Endothelial cell of umbilical vein (primary cell): ENCODE data around the gene EFNA2. TPM values are rescaled to one million over a fixed set of nuclear protein-coding genes. Genes with fewer than 3 reads are reported as not detected.

Source experiments
- BruUV-seq: library from RNA; stranded (reverse); fragments of 400-500 nt; replicated peaks from 2 replicates; lab custom pipeline; 2021; lab: Mats Ljungman, UMichigan
- CTCF ChIA-PET: fragments of 300-600, 350-600 bp; sonication (Branson Sonifier 250); formaldehyde crosslinking; loops from one replicate; lab custom pipeline; 2021; ENCODE audit warnings: antibody characterized with exemption, inconsistent platforms; lab: Charles Lee
- POLR2A ChIA-PET: fragments of 300-600, 350-600 bp; sonication (Branson Sonifier 250); formaldehyde crosslinking; loops from one replicate; lab custom pipeline; 2021; ENCODE audit warnings: antibody characterized with exemption, inconsistent platforms; lab: Charles Lee
- DNase-seq: peaks from one replicate; pipeline ENCODE4 v3.0.0-alpha.2; 2011; ENCODE audit warnings: low read depth, low spot score
- FAIRE-seq: peaks from 2 replicates; lab custom pipeline; 2011; peaks lifted over from hg19 to GRCh38; lab: Jason Lieb, UNC
- H2AFZ ChIP-seq: 2 replicates; pipeline ENCODE4 v1.6.0; 2012; ENCODE audit warnings: low read depth, low read length, control low read depth, inconsistent platforms
- H3K27ac ChIP-seq: 2 replicates; pipeline ENCODE4 v1.5.1; 2011; ENCODE audit warnings: low read depth, mild to moderate bottlenecking, control low read depth, low read length, moderate library complexity; ENCODE audit not compliant: insufficient read depth
- H3K27me3 ChIP-seq, 2 experiments: 2 replicates each; pipeline versions ENCODE4 v1.6.0 to v1.6.1; 2011; ENCODE audit warnings: low read length in 2 of 2, mixed read lengths in 1 of 2; ENCODE audit not compliant: control insufficient read depth in 2 of 2, insufficient read depth in 2 of 2
- H3K36me3 ChIP-seq, 2 experiments: 2 replicates in 1 of 2; 3 replicates in 1 of 2; pipeline ENCODE4 v1.5.1; 2011; ENCODE audit warnings: low read length in 2 of 2, mild to moderate bottlenecking in 1 of 2, moderate library complexity in 1 of 2; ENCODE audit not compliant: control insufficient read depth in 2 of 2, insufficient read depth in 2 of 2; ENCODE audit errors: extremely low read depth in 1 of 2
- H3K4me1 ChIP-seq: 3 replicates; pipeline ENCODE4 v1.5.1; 2011; ENCODE audit warnings: mild to moderate bottlenecking, low read length; ENCODE audit not compliant: control insufficient read depth, insufficient read depth; ENCODE audit errors: extremely low read depth
- H3K4me2 ChIP-seq: 2 replicates; pipeline ENCODE4 v1.6.1; 2011; ENCODE audit warnings: low read length, control low read depth, mixed read lengths; ENCODE audit not compliant: insufficient read depth
- H3K4me3 ChIP-seq, 3 experiments: fragments of 200-600 bp in 1 of 3; sonication (generic), shearing (Covaris generic) in 1 of 3; replicated peaks in 1 of 3; 2 replicates each; pipeline ENCODE4 v1.5.1; 2011 to 2016; ENCODE audit warnings: control low read depth in 3 of 3, low read length in 3 of 3, mild to moderate bottlenecking in 2 of 3, inconsistent platforms in 1 of 3, low read depth in 1 of 3, moderate library complexity in 1 of 3; ENCODE audit not compliant: insufficient read depth in 1 of 3
- H3K79me2 ChIP-seq: 2 replicates; pipeline ENCODE4 v1.6.0; 2012; ENCODE audit warnings: low read length, inconsistent platforms; ENCODE audit not compliant: control insufficient read depth, insufficient read depth
- H3K9ac ChIP-seq: replicated peaks from 2 replicates; pipeline ENCODE3; 2011; ENCODE audit warnings: low read length, control low read depth; ENCODE audit not compliant: insufficient read depth; ENCODE audit errors: extremely low read depth
- H3K9me1 ChIP-seq: replicated peaks from 3 replicates; pipeline ENCODE4 v1.6.0; 2011; ENCODE audit warnings: mild to moderate bottlenecking, low read length; ENCODE audit not compliant: control insufficient read depth, insufficient read depth; ENCODE audit errors: extremely low read depth
- H3K9me3 ChIP-seq: replicated peaks from 2 replicates; pipeline ENCODE4 v1.5.1; 2012; ENCODE audit warnings: low read length, inconsistent platforms; ENCODE audit not compliant: control insufficient read depth, insufficient read depth
- H4K20me1 ChIP-seq: replicated peaks from 2 replicates; pipeline ENCODE3; 2011; ENCODE audit warnings: mild to moderate bottlenecking, low read length; ENCODE audit not compliant: control insufficient read depth, insufficient read depth; ENCODE audit errors: extremely low read depth
- CTCF ChIP-seq, 2 donors: IDR thresholded peaks; 1 replicate in 1 of 2; 2 replicates in 1 of 2; pipeline ENCODE4 v1.5.1; 2011; ENCODE audit warnings: low read length in 2 of 2, mild to moderate bottlenecking in 2 of 2, moderate library complexity in 2 of 2, control low read depth in 1 of 2, inconsistent platforms in 1 of 2, low read depth in 1 of 2; ENCODE audit not compliant: insufficient read depth in 1 of 2; ENCODE audit errors: extremely low read depth in 1 of 2
- EZH2 ChIP-seq: IDR thresholded peaks from 2 replicates; pipeline ENCODE4 v1.6.1; 2012; ENCODE audit warnings: borderline replicate concordance, low read depth, mild to moderate bottlenecking, moderate library complexity, low read length, inconsistent platforms; ENCODE audit not compliant: severe bottlenecking
- FOS ChIP-seq: IDR thresholded peaks from 2 replicates; pipeline ENCODE4 v1.6.1; 2011; ENCODE audit warnings: mild to moderate bottlenecking, low read length, moderate library complexity, borderline replicate concordance; ENCODE audit not compliant: insufficient read depth
- GATA2 ChIP-seq: IDR thresholded peaks from 2 replicates; pipeline ENCODE4 v1.7.0; 2011; ENCODE audit warnings: low read depth, mild to moderate bottlenecking, moderate library complexity, mixed read lengths, low read length; ENCODE audit not compliant: insufficient read length, insufficient read depth
- JUN ChIP-seq: IDR thresholded peaks from 2 replicates; pipeline ENCODE4 v1.6.1; 2011; ENCODE audit warnings: borderline replicate concordance, low read depth; ENCODE audit not compliant: insufficient read length, insufficient read depth
- MAX ChIP-seq: IDR thresholded peaks from 2 replicates; pipeline ENCODE4 v1.6.1; 2011; ENCODE audit not compliant: insufficient read depth, insufficient read length
- MYC ChIP-seq: IDR thresholded peaks from one replicate; pipeline ENCODE4 v1.6.1; 2011; ENCODE audit warnings: mild to moderate bottlenecking, low read depth, low read length
- POLR2A ChIP-seq: IDR thresholded peaks from 2 replicates; pipeline ENCODE4 v1.6.1; 2012; ENCODE audit warnings: low read depth, mild to moderate bottlenecking, control low read depth, low read length
- POLR2AphosphoS5 ChIP-seq: IDR thresholded peaks from 2 replicates; pipeline ENCODE4 v1.6.1; 2012; ENCODE audit warnings: low read depth, mild to moderate bottlenecking, control low read depth, low read length, moderate library complexity; ENCODE audit not compliant: insufficient read depth
- dilution Hi-C: fragments of 300-500 bp; cut with MboI; formaldehyde crosslinking; loops from one replicate; pipeline ENCODE4 v1.15.0; 2019; ENCODE audit warnings: low sequenced_read_pairs; ENCODE audit not compliant: extremely low pct_ligation_motif_present
- intact Hi-C: fragments of 100-400 bp; cut with micrococcal nuclease; formaldehyde crosslinking; loops from one replicate; pipeline ENCODE4 v1.10.0; 2022
- polyA plus RNA-seq, 4 experiments: library from polyadenylated mRNA; depleted of rRNA in 3 of 4; stranded (reverse) in 3 of 4; unstranded in 1 of 4; fragments of >200 nt; gene quantifications; 2 replicates each; pipeline versions ENCODE4 v1.2.1 to v1.2.3, GENCODE V29; 2011 to 2012; ENCODE audit warnings: missing spikeins in 1 of 4
- total RNA-seq: library from RNA; stranded (reverse); gene quantifications from 2 replicates; pipeline ENCODE4 v1.2.3, GENCODE V29; 2021

The EFNA2 gene
- total and polyA plus RNA-seq, 2 donors (not counting 3 experiments of a cell fraction or from before 2014, with no cell fraction given) = 0.52 to 1.1 TPM

GRCh38 chr19:1248786-1249297 is 36.8 kb upstream of the EFNA2 start:
- intact Hi-C loops = loop anchor here (1.0 to 10.0 kb wide), 2 partner anchors 17 to 454 kb away; partner anchors contain the start of gene PTBP1
- no peaks in the 10 kb centered on the region for H3K9me1 ChIP-seq
- TF ChIP-seq CTCF (IDR thresholded peaks at IDR 0.05; ENCODE audit: extremely low read depth in 1 of 2, insufficient read depth in 1 of 2, low read depth in 1 of 2, low read length in 2 of 2) = peak; percentile 75 to 85
- TF ChIP-seq MYC = no peak
- peak; percentile 82 for TF ChIP-seq POLR2AphosphoS5
- TF ChIP-seq GATA2 = no peak
- TF ChIP-seq FOS = peak; percentile 50
- no peak for TF ChIP-seq POLR2A
- TF ChIP-seq JUN = no peak
- TF ChIP-seq MAX = no peak
- no peak for TF ChIP-seq EZH2
- H4K20me1 ChIP-seq = no peaks in the 10 kb centered on the region
- peak overlapping the region; percentile 99 for H3K27ac ChIP-seq
- dilution Hi-C loops = no loop called here
- H3K4me1 ChIP-seq = peaks cover 18% of the 10 kb centered on the region
- peaks cover 0 to 5% of the 10 kb centered on the region in 2 experiments for H3K36me3 ChIP-seq
- H2AFZ ChIP-seq = no peak overlapping the region
- no peaks in the 10 kb centered on the region for H3K27me3 ChIP-seq
- CTCF ChIA-PET = interaction anchor here (0.6 to 1.6 kb wide), 2 partner anchors 12 to 17 kb away, joined by 3 to 14 read pairs; no protein-coding TSS in a partner anchor
- DNase-seq = no peak
- H3K4me3 ChIP-seq = peak overlapping the region; percentile 71 to 95 (median 84)
- TSS peak; percentile 67 for BruUV-seq
- H3K9me3 ChIP-seq = no peaks in the 10 kb centered on the region
- no peak for FAIRE-seq
- peak overlapping the region; percentile 33 for H3K4me2 ChIP-seq
- POLR2A ChIA-PET = interaction anchor here (1.0 kb wide), 2 partner anchors 17 to 20 kb away, joined by 7 to 10 read pairs; partner anchors contain the start of gene CIRBP
- peaks cover 37% of the 10 kb centered on the region for H3K79me2 ChIP-seq
- peak overlapping the region; percentile 97 for H3K9ac ChIP-seq
